ENCODE data around the gene NAA60.

DNA sequence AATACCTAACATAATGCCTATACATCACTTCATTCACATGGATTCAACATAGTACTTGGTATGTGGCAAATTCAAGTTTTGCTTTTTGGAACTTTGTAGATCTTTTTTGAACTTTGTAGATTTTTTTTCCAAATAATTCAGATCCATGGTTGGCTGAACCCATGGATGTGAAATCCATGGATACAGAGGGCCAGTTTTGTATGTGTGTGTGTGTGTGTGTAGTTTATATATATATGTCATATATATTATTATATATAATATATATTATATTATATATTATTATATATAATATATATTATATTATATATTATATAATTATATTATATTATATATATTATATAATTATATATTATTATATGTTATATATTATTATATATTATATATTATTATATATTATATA is 85.7 kb downstream of the NAA60 start:
- no peak for TF ChIP-seq CTCF (IDR thresholded peaks at IDR 0.05)
- no peak for TF ChIP-seq POLR2A (IDR thresholded peaks at IDR 0.05)
- no peak for TF ChIP-seq POLR2AphosphoS5 (IDR thresholded peaks at IDR 0.05; ENCODE audit: insufficient read depth in 1 of 2, low read depth in 1 of 2)

Data from vagina (tissue), 2 donors.